ENCODE measurements around the gene ELMO1.

ELMO1 gene

DNA sequence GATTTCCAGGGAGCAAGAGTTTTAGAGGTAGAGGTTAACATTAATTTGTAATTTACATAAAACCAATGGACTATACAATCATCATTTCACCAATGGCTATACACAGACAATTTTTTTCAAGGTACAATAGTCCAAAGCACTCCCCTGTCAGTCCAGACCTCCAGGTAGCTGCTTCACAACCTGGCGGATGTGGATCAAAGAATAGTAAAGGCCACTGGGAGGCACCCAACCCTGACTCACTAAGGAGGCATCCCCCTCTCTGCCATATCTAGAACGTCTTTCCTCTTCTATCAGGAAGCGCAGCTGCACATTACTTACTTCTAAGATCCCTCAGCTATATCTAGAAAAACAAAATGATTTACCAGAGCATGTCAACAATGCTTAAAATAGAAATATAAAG is 506.6 kb downstream of the ELMO1 start:
- no peaks in the 10 kb centered on the region for H3K27me3 ChIP-seq
- H3K4me3 ChIP-seq = no peak overlapping the region
- peaks cover 0 to 17% (median 7%) of the 10 kb centered on the region in 3 donors for H3K36me3 ChIP-seq
- no peak overlapping the region for H3K27ac ChIP-seq
- peaks cover 0 to 8% (median 6%) of the 10 kb centered on the region in 4 donors for H3K4me1 ChIP-seq
- intact Hi-C loops (cut with DNase I; ENCODE audit: low total_unique reads) = no loop called here
- no peak for DNase-seq
- TF ChIP-seq, protein P1, sequence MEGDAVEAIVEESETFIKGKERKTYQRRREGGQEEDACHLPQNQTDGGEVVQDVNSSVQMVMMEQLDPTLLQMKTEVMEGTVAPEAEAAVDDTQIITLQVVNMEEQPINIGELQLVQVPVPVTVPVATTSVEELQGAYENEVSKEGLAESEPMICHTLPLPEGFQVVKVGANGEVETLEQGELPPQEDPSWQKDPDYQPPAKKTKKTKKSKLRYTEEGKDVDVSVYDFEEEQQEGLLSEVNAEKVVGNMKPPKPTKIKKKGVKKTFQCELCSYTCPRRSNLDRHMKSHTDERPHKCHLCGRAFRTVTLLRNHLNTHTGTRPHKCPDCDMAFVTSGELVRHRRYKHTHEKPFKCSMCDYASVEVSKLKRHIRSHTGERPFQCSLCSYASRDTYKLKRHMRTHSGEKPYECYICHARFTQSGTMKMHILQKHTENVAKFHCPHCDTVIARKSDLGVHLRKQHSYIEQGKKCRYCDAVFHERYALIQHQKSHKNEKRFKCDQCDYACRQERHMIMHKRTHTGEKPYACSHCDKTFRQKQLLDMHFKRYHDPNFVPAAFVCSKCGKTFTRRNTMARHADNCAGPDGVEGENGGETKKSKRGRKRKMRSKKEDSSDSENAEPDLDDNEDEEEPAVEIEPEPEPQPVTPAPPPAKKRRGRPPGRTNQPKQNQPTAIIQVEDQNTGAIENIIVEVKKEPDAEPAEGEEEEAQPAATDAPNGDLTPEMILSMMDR (IDR thresholded peaks at IDR 0.05) = no peak
- peaks cover 0 to 42% (median 24%) of the 10 kb centered on the region in 3 donors for H3K9me3 ChIP-seq

DNA sequence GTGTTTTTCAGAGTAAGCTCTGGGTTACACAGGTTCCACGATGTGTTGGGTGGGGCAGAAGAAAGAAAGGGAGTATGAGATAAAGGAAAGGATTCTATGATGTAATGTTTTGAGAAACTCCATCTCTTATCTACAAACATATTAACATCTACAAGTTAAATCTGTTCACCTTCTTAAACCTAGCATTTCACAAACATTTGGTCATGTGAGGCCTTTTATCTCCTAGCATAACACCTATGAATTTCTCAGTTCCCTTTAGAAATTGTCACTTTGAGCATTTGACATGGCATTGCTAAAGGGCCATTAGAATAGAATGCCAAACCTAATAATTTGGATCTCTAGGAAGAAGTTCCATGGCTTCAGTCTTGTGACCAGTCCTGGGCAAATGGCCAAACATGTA is 507.3 kb downstream of the ELMO1 start:
- H3K27ac ChIP-seq = no peak overlapping the region
- H3K27me3 ChIP-seq = no peaks in the 10 kb centered on the region
- H3K4me1 ChIP-seq = peaks cover 0 to 8% (median 6%) of the 10 kb centered on the region in 4 donors
- no peak overlapping the region for H3K4me3 ChIP-seq
- TF ChIP-seq, protein P1 (IDR thresholded peaks at IDR 0.05) = no peak
- intact Hi-C loops (cut with DNase I; ENCODE audit: low total_unique reads) = no loop called here
- peaks cover 0 to 48% (median 26%) of the 10 kb centered on the region in 3 donors for H3K9me3 ChIP-seq
- DNase-seq = no peak
- H3K36me3 ChIP-seq = peaks cover 0 to 17% (median 7%) of the 10 kb centered on the region in 3 donors

DNA sequence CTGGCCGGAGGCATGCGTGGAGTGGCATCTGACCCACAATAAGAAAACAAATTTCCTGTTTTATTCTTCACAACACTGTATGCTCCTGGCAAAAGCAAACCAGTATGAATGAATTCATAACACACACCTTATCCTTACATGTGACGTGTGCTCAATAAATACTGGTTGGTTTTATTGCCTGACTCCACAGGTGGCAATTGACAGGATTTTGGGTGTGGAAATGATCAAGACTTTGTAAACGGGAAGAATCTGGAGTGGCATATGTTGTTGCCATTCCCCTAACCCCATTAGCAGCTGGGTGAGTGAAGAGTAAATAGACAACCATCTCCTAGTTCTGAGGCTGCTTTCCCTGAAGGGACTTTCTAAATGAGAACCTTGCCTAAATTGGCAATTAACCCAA is 508.8 kb downstream of the ELMO1 start:
- peaks cover 0 to 62% (median 34%) of the 10 kb centered on the region in 3 donors for H3K9me3 ChIP-seq
- no peaks in the 10 kb centered on the region for H3K4me1 ChIP-seq
- no peaks in the 10 kb centered on the region for H3K27me3 ChIP-seq
- H3K27ac ChIP-seq = no peak overlapping the region
- peaks cover 0 to 17% (median 7%) of the 10 kb centered on the region in 3 donors for H3K36me3 ChIP-seq
- no peak for DNase-seq
- intact Hi-C loops (cut with DNase I; ENCODE audit: low total_unique reads) = no loop called here
- TF ChIP-seq, protein P1 (IDR thresholded peaks at IDR 0.05) = no peak
- H3K4me3 ChIP-seq = no peak overlapping the region

DNA sequence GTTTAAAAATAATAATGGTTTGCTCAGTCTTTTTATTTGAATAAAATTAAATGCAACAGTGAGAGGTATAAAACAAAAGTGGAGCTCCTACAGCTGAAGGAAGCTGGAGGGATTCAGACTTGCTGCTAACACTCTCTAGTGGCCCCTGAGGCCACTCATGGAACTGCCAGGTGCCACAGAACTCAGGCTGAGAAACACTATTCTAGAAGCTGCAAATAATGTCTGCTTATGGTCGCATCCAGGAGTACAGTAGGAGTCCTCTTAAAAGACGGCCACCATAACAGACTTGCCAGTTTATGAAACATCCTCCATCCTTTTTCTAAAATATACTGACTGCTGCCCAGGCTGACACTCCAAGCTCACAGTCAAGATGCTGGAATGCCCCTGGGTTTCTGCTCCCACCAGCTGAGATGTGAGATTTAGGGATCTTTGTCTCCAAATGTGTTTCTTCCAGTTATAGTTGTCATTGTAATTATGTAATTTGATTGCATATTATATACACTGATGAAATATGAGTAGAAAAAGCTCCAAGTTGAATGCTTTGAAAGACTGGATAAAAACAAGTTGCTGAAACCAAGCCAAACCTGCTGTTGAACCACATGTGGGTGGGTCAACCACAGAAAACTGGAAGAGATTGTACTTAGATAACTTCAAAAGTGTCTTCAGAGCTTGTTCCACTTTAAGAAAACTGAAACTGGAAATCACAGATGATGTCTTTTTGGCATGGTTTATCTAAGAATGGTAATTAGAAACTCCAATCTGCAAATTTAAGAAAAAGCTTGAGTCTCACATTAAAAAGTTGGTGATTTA is 510.7 kb downstream of the ELMO1 start:
- no peak overlapping the region for H3K4me3 ChIP-seq
- H3K36me3 ChIP-seq = peaks cover 0 to 17% (median 7%) of the 10 kb centered on the region in 3 donors
- intact Hi-C loops (cut with DNase I; ENCODE audit: low total_unique reads) = no loop called here
- TF ChIP-seq, protein P1 (IDR thresholded peaks at IDR 0.05) = no peak
- H3K9me3 ChIP-seq = peaks cover 0 to 62% (median 34%) of the 10 kb centered on the region in 3 donors
- no peak for DNase-seq
- no peaks in the 10 kb centered on the region for H3K4me1 ChIP-seq
- H3K27ac ChIP-seq = no peak overlapping the region
- no peaks in the 10 kb centered on the region for H3K27me3 ChIP-seq

DNA sequence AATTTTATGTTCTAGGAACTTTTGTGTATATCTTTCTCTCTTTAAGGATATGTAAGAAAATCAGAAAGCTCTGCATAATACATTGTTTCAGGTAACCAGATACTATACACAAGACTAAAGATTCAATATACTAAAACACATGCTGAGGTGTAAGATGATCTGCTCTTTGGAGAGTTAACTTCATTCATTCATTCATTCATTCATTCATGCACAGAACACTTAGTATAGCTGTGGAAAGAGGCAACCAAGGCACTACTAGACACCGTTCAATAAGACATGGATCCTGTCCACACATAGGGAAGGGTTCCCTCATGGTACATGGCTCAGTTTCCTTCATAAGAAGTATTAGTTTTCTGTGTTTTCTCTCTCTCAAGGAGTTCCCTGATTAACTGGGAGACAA is 516.8 kb downstream of the ELMO1 start:
- TF ChIP-seq, protein P1 (IDR thresholded peaks at IDR 0.05) = no peak
- H3K4me3 ChIP-seq = no peak overlapping the region
- no peaks in the 10 kb centered on the region for H3K36me3 ChIP-seq
- no peaks in the 10 kb centered on the region for H3K4me1 ChIP-seq
- DNase-seq = no peak
- H3K27ac ChIP-seq = no peak overlapping the region
- H3K9me3 ChIP-seq = peaks cover 0 to 18% (median 9%) of the 10 kb centered on the region in 3 donors
- intact Hi-C loops (cut with DNase I; ENCODE audit: low total_unique reads) = no loop called here
- H3K27me3 ChIP-seq = no peaks in the 10 kb centered on the region

All from tibial artery (tissue), 4 donors.